GM19463 (cell line): Measurements from ENCODE around the gene KLF15.
"Not testable (repeated sequence)": the region's sequence is repeated elsewhere in the genome, so short reads cannot be mapped to it uniquely, and the experiment has no call there.

ENCODE experiments used
- ATAC-seq: cut with Tn5 transposase; IDR thresholded peaks from one replicate; pipeline ENCODE4 v1.9.1; 2021; ENCODE audit warnings: mild to moderate bottlenecking, moderate library complexity; ENCODE audit not compliant: unreplicated experiment

Gene KLF15

GRCh38 chr3:126348308-126348920, 8.8 kb downstream of the KLF15 start:
- no peak for ATAC-seq

DNA sequence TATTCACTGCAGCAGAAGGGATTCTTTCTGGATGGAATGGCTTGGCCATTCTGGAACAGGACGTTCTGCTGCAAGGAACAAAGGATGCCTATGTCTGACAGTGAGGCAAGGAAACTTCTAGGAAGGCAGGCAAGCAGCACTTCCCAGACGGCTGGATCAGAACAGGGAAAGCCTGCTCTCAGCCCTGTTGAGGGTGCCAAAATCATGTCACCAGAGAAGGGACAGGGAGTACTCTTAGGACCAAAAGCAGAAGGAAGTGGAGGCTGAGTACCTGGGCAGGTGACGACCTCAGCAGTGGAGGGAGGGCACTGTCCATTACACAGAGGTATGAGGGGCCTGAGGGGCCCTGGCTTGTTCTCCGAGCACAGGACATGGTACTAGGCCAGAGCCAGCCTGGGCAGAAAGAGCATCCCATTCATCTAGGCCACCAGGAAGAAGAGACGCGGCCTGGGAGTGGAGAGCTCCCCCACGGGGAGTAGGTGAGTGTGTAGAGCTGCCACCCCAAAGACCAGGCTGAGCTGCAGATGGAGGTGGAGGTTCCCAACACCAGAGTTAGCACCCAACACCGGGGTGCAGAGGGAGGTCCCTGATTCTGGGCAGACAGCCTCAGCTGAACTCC, 9.6 kb downstream of the KLF15 start:
- no peak for ATAC-seq

DNA sequence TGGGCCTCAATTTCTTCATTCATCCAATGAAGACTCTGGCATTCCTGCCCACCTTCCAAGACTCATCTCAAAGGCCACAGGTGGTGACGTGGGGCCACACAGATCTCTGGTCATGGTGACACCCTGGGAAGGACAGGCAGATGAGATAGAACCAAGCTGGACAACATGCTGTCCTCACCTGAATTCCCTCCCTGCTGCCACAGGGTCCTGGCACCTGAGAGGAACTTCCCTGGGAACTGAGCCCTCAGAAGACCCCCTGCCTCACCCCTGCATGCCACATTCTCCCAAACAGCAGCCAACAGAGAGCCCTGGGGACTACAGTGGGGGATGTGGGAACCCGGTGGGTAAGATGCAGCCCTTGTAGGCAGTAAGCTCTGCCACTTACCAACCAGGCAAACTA, 10.7 kb downstream of the KLF15 start:
- no peak for ATAC-seq

DNA sequence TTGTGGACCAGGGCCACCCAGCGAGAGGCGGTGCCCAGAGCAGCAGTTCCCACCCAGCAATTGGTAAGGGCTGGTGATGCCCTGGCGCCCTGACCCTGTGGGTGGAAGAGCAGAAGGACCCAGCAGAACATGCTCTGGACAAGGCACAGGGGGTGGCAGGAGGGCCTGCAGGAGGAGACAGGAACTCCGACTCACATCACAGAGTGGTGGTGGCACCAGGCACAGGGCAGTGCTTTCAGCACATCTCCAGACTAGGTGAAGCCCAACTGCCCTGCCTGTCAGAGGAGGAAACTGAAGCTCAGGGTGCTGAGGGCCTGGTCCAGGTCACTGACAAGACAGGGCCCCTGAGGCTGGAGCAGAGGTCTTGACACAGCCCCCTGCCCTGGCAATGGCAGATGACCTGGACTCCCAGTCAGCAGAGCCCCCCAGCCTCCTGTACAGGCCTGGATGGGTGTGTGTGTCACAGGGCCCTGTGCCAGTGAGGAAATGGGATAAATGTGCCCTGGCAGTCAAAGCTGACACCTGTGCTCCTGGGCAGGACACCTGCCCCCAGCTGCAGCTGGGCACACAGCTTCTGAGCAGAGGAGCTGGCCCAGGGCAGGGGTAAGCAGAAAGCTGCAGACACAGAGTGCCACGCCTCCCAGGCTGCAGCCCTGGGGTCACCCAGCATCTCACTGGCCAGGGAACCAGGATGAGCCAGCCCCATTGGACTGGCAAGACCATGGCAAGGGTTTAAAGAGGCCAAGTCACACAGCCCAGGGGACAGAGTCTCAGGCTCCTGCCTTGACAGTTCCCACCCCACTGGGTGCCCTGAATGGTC, 11.4 kb downstream of the KLF15 start:
- no peak for ATAC-seq

GRCh38 chr3:126345231-126345630, 12.0 kb downstream of the KLF15 start:
- ATAC-seq = no peak

- no peak for ATAC-seq
These were observed 12.7 kb downstream of the KLF15 start for GRCh38 chr3:126344380-126345041.

DNA sequence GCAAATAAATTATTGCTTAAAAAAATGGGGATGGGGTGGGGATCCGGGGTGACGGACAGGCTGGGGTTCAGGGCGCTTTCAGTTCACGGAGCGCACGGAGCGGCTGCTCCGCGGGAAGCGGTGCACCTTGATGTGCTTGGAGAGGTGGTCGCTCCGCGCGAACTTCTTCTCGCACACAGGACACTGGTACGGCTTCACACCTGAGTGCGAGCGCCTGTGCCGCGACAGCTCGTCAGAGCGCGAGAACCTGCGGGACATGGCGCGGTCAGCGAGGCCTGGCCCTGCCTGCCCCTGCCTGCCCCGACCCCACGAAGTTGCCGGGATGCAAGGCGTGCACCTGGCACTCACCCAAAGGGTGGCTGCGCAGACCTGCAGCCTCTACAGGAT, 13.6 kb downstream of the KLF15 start:
- no peak for ATAC-seq

DNA sequence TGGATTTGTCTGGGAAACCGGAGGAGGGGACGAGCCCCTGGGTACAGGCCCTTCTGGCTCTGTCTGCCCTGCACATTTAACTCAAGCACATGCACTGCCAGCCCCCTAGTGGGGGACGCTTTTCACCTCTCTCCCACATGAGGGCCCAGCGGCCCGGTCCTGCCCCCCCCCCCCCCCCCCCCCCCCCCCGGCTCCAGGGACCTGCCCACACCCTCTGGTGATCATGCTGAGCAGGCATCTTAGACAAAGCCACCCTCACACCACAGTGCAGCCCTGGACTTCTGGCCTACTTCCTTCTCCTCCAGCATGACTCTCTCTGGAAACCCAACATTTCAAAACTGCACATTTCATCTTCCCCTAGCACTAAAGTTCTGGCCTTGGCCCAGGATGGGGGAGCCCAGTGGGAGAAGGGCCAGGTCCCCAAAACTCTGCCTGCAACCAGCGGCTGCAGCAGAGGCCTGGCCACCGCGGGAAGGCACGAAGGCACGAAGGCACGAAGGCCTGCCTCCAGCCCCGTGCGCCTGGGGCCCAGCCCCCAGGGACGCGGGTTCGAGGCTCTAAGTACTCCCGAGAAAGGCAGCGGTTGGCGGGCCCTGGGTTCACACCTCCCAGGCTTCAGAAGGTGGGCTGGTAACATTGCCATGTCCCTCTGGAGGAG, 14.1 kb downstream of the KLF15 start:
- no peak for ATAC-seq

DNA sequence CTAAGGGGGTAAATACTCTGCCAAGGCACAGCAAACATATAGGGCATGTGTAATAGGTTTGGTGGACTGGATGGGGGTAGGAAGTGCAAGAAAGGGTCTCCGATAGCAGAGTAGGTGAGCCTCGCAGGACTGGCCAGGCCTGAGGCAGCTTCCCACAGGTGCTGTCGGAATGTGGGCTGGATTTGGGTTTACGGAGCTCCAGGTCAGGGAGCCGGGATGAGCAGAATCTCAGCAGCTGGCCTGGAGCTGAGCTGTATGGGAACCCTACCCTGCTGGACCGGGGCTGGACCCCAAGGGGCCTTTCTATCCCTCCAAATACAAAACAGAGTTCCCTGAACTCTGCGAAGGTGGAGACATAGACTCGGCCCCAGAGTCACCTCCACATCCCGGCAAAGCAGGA, 15.0 kb downstream of the KLF15 start:
- no peak for ATAC-seq

- ATAC-seq = no peak
These were observed 15.5 kb downstream of the KLF15 start for GRCh38 chr3:126341755-126342150.

DNA sequence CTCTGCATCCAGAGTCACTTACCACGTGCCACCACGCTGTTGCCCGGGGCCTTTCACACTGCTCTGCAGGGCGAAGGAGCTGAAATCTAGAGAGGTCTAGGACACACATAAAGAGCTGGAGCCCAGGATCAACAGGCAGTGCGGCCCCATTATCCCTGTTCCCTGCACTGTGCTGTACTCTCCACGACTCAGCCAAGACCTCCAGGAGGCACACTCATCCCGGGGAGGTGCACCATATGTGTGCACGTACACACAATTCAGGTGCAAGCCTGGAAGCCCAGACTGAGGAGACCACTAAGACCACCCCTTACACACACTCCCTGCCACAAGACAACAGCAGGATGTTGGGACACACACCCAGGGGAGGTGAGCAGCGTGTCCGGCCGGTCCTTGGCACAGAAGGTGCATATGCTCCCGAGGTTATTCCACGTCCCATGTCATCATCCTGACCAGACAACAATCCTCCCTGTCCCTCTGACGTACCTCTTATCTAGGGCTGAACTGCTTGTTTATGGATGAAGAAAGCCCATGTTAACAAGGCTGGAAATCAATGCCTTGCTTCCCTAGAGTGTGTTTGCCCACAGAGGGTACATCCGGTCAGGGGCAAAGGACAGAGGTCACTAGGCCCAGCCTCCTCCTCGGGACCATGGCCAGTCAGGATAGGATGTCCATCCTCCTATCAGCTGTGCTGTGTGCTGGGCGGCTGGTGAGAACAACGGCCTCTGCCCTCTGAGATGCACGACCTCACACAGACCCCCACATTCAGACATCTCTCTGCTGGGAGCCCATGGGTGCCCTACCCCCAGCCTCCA, 16.1 kb downstream of the KLF15 start:
- no peak for ATAC-seq

GRCh38 chr3:126340596-126340942, 16.6 kb downstream of the KLF15 start:
- ATAC-seq = no peak

DNA sequence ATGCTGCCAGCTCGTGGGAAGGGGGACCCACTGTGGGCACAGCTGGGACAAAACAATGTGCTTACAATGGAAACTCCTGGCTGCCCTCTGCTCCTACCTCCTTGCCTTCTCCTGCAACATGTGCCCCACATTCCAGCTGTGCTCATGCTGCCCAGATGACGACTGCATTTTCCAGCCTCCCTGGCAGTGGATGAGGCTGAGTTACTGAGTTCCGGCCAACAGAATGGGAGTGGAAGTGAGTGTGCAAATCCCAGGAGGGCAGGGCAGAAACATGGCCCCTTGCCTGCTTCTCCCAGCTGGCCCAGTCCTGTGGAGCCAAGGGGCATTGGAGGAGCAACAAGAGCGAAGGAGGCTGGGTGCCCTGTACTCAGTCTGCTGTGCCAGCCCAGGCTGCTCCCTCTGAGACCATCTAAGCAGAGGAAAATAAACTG, 17.1 kb downstream of the KLF15 start:
- no peak for ATAC-seq

- ATAC-seq = no peak
These were observed 17.7 kb downstream of the KLF15 start for GRCh38 chr3:126339466-126339865.

DNA sequence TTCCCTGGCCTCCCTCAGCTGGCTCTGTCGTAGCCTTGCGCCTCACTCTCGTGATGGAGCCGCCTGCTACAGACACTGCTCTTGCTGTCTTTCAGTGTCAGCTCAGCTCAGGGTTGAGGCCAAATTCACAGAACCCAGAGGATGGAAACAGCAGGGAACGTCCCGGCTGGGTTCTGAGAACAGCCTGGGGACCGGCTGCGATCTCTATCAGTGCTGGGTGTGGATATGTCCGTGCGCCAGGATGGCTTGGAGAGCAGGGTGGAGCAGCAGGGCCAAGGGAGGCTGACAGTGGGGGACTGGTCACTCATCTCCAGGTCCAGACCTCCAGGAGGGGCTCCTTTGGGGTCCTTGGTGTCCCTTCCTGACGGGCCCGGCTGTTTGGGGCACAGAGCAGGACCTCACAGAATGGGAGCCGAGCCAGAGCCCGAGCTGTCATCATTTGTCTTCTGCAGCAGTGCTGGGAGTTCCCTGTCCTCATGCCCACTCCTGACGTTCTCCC, 18.4 kb downstream of the KLF15 start:
- no peak for ATAC-seq

- ATAC-seq = no peak
These were observed 19.1 kb downstream of the KLF15 start for GRCh38 chr3:126337980-126338651.

- ATAC-seq = not testable (repeated sequence)
These were observed 25.3 kb downstream of the KLF15 start for GRCh38 chr3:126331812-126332336.

- no peak for ATAC-seq
These were observed 27.1 kb downstream of the KLF15 start for GRCh38 chr3:126329927-126330725.

DNA sequence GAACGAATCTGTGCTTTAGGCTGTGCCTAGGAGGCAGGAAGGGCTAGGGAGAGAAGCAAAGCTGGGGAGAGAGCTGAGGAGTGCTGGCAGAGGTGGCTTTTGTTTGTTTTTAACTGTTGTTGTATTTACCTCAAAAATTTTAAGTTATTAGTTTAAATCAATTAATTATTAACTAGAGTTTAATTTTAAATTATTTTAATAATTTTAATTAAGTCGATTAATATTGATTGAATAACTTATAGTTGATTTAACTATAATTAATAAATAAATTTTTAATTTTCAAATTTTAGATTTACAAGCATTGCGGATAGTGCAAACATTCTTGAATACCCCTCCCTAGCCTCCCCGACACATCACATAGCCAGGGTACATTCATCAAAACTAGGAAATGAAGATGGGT, 30.6 kb downstream of the KLF15 start:
- ATAC-seq = no peak
